HG03108 (cell line): ENCODE data around the gene DIRAS1.

Experiments
- ATAC-seq: cut with Tn5 transposase; IDR thresholded peaks from one replicate; pipeline ENCODE4 v1.9.1; 2021; ENCODE audit warnings: moderate library complexity; ENCODE audit not compliant: unreplicated experiment

DIRAS1 gene

GRCh38 chr19:2728783-2729387, 7.7 kb upstream of the DIRAS1 start:
- ATAC-seq, result no peak

GRCh38 chr19:2727640-2727944, 6.4 kb upstream of the DIRAS1 start:
- ATAC-seq, result no peak

- no peak for ATAC-seq
Observed at GRCh38 chr19:2726904-2727639, 5.9 kb upstream of the DIRAS1 start.

- no peak for ATAC-seq
Observed at GRCh38 chr19:2726160-2726855, 5.1 kb upstream of the DIRAS1 start.

GRCh38 chr19:2724148-2724557, 3.0 kb upstream of the DIRAS1 start:
- ATAC-seq, result no peak

- no peak for ATAC-seq
Observed at GRCh38 chr19:2723747-2724146, 2.6 kb upstream of the DIRAS1 start.

GRCh38 chr19:2723345-2723715, 2.2 kb upstream of the DIRAS1 start:
- ATAC-seq, result no peak

- ATAC-seq, result no peak
Observed at GRCh38 chr19:2722541-2723344, 1.6 kb upstream of the DIRAS1 start.

- ATAC-seq, result no peak
Observed at GRCh38 chr19:2721570-2722540, 683 bp upstream of the DIRAS1 start.

- no peak for ATAC-seq
Observed at GRCh38 chr19:2719920-2720776, 1.0 kb downstream of the DIRAS1 start.

- ATAC-seq, result no peak
Observed at GRCh38 chr19:2719232-2719735, 1.9 kb downstream of the DIRAS1 start.

- ATAC-seq, result no peak
Observed at GRCh38 chr19:2717638-2718541, 3.3 kb downstream of the DIRAS1 start.

- no peak for ATAC-seq
Observed at GRCh38 chr19:2716722-2717637, 4.2 kb downstream of the DIRAS1 start.

- ATAC-seq, result no peak
Observed at GRCh38 chr19:2716275-2716650, 4.9 kb downstream of the DIRAS1 start.

GRCh38 chr19:2715470-2716274, 5.5 kb downstream of the DIRAS1 start:
- ATAC-seq, result no peak

- ATAC-seq, result no peak
Observed at GRCh38 chr19:2714531-2715269, 6.5 kb downstream of the DIRAS1 start.
